GM11168 (cell line): Measurements from ENCODE around the gene IQCN.

ENCODE experiments used
- in situ Hi-C: fragments of 300-500 bp; cut with MboI; formaldehyde crosslinking; loops from one replicate; pipeline ENCODE4 v1.12.0; 2022; ENCODE audit warnings: low sequenced_read_pairs; ENCODE audit not compliant: unreplicated experiment

IQCN gene

DNA sequence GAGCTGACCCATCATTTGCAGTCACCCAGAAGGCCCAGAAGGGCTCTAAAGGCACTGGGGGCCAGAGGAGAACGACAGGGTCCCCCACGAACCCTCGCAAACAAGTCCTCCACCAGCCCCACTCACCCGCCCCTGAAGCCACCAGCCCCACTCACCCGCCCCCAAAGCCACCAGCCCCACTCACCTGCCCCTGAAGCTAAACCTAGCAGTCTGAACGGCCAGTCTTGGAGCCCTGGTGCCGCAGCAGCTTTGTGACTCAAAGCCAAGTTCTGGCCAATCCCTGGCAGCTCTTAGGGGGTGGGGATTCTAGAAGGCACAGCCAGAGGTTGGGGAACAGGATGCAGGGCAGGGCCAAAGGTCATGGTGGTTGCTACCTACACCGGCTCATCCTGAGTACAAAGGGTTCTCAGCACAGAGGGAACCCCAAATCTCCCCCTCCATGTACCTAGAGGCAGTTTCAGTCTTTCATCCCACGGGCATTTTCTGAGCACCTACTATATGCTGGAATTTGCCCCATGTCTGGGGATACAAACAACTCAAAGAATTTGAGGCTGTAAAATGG lies at the start of gene IQCN:
Gene IQCN, minus strand, starts transcription at position 234 of the 562 bp plus-strand sequence. CDS start 4,974 bp downstream, outside the sequence.
- in situ Hi-C loops = no loop called here

DNA sequence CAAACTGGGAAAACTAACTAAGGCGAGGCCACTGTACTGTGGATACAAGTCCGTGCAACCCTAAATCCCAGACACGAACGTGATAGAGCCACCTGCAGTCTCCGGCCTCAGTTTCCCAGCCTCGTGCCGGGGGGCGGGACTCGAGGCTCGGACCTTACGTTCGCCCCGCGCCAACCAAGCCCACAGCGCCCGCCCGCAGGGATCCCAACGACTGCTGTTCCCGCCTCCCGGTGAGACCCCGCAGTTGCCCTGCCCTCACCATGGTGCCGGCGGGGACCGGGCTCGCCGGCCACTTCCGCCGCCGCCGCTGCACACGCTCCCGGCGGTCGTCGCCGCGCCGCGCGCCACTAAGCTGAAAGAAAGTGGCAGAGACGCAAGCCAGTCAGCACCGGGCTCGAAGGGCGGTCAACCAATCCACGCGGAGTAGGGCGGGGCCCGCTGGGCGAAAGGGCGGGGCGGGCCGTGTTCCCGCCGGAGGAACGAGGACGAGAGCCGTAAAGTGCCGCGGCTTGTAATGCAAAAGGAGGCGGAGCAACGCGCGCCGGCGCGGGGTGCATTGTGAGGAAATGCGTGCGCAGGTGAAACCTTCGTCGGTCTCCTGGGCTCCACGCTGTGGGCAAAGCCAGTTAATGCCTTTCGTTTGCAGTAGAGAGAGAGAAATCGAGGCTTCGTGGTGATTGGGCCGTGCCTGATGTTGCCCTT lies 48.7 kb upstream of the IQCN start, which contains the start of gene LSM4:
Gene LSM4, minus strand, starts transcription at position 318 of the 702 bp plus-strand sequence. Its CDS starts 56 bp downstream, at position 262.
- in situ Hi-C loops = loop anchor here (5.0 kb wide), 1 partner anchor 46 kb away; no protein-coding TSS in a partner anchor

DNA sequence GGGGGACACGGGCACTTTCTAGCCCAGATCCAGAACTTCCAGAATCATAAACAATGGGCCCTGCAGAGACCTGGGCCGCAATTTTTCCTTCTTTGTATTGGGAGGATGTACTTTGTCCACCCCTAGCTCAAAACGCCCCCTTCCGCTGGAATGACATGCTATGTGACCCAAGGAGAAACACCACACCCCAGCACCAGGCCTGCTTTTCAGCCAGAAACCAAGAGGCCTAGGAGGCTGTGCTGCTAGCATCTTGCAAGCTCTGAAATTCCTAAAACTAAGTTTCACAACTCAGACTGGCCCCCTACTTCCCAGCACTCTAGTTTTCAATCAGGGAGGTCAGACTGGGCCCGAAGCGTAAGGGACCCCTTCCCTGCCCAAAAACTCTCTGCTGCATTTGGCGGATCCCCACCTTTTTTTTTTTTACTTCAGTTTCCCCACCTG lies 48.1 kb upstream of the IQCN start:
- in situ Hi-C loops = loop anchor here (5.0 kb wide), 1 partner anchor 45 kb away; no protein-coding TSS in a partner anchor

- in situ Hi-C loops = loop anchor here (5.0 kb wide), 1 partner anchor 44 kb away; no protein-coding TSS in a partner anchor
These were observed 47.5 kb upstream of the IQCN start for GRCh38 chr19:18321734-18322102.

- in situ Hi-C loops = loop anchor here (5.0 kb wide), 1 partner anchor 44 kb away; no protein-coding TSS in a partner anchor
These were observed 46.8 kb upstream of the IQCN start for GRCh38 chr19:18320865-18321733.

DNA sequence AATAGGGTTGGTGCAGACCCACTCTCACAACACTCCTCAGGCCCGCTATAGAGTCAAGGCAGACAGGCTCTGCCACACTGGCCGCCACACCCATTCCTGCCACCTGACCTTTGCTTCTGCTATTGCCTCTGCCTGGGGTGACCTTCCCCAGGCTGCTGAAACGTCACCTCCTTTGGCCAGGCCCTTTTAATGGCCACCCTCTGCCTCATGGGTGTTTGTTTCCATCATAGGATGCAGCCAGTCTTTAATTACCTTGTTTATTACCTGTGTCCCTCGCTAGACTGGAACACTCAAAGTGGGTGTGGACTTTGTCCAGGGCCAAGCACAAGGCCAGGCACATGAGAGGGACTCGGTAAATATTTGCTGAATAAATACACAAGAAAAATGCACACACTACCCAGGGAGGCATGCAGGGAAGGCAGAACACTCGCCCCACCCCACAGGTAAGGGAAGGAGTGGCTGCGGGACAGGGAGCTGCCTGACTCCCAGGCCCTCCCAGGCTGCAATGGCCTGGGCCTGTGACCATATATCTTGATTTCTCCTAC lies 45.4 kb upstream of the IQCN start:
- in situ Hi-C loops = loop anchor here (5.0 kb wide), 1 partner anchor 42 kb away; no protein-coding TSS in a partner anchor

DNA sequence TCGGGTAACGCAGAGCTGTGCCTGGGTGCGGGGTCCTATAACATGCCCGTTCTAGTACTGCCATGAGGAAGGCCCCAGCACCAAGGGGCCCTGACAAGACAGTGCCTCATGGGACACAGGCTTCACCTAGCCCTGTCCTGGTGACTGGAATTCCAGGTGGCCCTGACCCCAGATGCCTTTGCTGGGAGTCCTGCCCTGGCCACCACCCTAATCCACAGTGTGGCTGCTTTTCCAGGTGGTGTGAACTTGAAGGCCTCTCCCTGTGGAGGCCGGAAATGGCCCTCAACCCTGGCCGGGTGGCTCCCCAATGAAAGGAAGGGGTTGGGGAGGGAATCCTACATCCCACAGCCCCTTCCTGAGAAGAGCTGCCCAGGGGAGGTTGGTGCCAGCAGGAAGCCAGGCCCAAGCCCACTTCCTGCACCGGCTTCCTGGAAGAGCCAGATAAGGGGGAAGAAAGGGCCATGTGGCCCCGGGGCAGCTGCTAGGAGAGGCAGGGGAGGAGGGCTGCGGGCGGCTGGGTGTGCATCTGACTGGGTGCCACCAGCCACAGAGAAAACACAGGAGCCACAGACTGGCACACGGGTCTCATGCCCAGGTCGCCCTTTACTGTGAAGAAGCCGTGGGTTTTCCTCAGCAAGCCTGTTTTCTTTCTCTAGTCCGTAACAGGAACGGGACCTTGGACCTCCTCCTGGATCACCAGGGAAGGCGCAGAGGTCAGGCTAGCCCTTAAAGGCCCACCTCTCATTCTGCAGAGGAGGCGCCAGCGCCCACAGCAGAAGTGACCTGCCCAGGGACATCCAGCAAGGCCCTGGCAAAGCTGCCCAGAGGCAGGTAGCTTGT lies 43.9 kb upstream of the IQCN start:
- in situ Hi-C loops = no loop called here

GRCh38 chr19:18313398-18313797 lies 39.1 kb upstream of the IQCN start:
- in situ Hi-C loops = no loop called here

DNA sequence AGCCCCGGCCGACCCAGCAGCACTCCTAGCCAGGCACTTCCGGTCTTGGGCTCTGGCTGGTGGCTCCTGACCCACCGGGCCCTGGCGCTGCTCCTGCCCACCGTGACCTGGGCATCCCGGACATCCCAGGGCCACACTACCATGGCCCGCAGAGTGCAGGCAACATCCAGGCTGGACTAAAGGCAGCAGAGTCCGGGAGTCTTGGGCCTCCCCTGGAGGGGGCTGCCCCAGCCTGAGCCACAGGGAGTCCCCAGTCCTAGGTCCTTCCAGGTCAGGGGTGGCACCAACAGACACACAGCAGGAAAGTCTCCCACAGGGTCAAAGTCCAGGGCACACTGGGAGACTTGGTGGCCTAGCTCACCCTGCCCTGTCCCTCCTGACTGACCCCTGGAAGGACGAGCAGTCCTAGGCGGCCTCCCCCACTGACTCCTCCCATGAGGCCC lies 37.9 kb upstream of the IQCN start:
- in situ Hi-C loops = no loop called here

DNA sequence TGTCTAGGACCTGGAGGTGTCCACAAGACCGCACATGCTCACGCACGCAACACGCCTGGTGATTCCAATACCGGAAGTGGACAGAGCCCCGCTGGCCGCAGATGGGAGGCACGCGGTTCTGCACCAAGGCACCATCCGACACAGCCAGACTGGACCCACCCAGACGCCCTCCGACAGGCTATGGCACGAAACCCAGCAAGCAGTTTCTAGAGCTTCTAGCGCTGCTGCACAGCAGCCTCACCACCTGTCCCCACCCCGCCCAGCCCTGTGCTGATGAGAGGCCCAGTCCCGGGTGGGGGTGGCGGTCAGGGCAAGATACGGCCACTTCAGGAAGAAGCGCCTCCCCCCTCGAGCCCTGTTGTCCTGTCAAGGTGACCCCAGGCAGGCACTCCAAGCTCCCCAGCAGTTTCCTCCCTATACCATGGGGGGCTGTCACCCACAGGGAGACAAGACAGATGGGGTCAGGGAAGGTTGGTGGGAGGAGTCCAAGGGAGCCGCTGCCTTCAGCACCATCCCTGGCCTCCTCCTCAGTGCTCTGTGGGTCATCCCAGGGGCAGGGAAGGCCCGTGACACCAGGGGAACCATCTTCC lies 37.3 kb upstream of the IQCN start:
- in situ Hi-C loops = no loop called here

GRCh38 chr19:18310966-18311365 lies 36.7 kb upstream of the IQCN start:
- in situ Hi-C loops = no loop called here

GRCh38 chr19:18310118-18310909 lies 36.1 kb upstream of the IQCN start:
- in situ Hi-C loops = no loop called here

DNA sequence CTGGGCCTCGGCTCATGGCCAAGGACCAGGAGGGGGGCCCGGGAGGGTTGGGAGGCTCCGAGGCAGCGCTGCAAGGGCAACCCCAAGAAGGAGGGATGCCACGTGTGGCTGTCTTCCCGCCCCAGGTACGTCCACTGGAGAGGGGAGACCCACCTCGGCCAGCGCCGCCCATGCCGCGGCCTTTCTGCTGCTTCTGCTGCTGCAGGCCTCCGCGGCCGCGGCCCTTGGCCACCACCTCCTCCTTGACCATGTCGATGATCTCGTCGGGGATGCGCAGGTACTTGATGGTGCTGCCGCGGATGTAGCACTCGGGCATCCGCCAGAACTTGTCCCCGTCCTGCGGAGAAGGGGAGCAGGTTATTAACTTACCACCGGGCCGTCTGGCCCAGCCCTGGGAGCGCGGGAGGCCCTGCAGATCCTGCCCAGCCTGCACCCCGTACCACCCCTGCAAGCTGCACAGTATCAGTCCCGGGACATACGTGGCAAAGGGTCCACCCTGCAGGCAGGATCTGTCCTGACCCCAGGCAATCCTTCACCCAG lies 35.3 kb upstream of the IQCN start:
- in situ Hi-C loops = no loop called here

GRCh38 chr19:18308948-18309325 lies 34.7 kb upstream of the IQCN start:
- in situ Hi-C loops = no loop called here

- in situ Hi-C loops = no loop called here
These were observed 34.0 kb upstream of the IQCN start for GRCh38 chr19:18308051-18308947.

DNA sequence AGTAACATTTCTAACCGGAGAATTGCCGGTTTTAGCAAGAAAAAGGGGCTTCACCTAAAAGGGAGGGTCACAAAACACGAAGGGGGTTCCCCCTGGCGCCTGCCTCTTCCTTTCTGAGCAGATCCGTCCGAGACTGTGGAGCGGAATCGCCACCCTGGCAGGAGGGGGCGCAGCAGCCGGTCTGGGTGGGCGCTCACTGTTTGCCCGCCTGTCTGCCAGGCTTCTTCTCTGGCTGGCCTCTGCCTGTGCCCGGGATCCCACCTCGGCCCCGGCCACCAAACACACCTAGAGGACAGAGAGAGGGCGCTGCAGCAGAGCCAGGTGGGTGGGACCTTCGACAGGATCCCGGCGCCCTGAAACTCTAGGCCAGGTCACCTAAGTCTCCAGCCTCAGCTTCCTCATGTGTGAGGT lies 33.0 kb upstream of the IQCN start:
- in situ Hi-C loops = no loop called here

GRCh38 chr19:18306888-18307260 lies 32.6 kb upstream of the IQCN start:
- in situ Hi-C loops = no loop called here
